HG03066 (cell line): Measurements from ENCODE around the gene ERFL.
A peak's percentile ranks its signal among the peaks of the same experiment; 100 is the strongest.

Experiments used
- ATAC-seq: cut with Tn5 transposase; IDR thresholded peaks from one replicate; pipeline ENCODE4 v1.9.1; 2021; ENCODE audit warnings: low read depth; ENCODE audit not compliant: unreplicated experiment

The ERFL gene

GRCh38 chr19:41861116-41861768 is 67.0 kb downstream of the ERFL start:
- no peak for ATAC-seq

- no peak for ATAC-seq
These were observed 67.7 kb downstream of the ERFL start for GRCh38 chr19:41860419-41861115.

GRCh38 chr19:41859618-41860418 is 68.4 kb downstream of the ERFL start, which contains the start of gene RPS19:
RPS19 (plus strand) TSS chr19:41860255; CDS start chr19:41860775, 520 bp downstream.
- ATAC-seq, result peak; percentile 76

DNA sequence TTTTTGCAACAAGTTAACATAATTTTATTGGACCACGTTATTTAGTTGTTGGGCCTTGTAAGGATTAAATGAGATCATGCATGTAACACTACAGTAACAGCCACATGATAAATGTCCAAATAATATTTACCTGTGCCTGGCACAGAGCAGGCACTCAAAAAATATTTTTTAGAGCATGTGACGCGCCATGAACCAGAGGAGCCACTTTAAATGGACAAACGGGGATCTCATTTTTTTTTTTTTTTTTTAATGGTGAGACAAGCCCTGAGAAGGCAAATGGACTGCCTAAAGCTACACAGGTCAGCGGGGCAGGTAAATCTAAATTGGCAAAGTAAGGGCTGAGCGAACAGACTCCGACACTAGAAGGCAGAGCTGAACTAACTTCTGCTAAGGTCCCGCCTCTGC is 69.0 kb downstream of the ERFL start:
- ATAC-seq, result no peak
